Measurements from ENCODE around the gene ATXN1. TPM values are rescaled to one million over a fixed set of nuclear protein-coding genes. Genes with fewer than 3 reads are reported as not detected.

ATXN1 gene
- total and polyA plus RNA-seq, 2 of the 8 experiments (the other 6 are each of a cell fraction or from before 2014, with no cell fraction given) = 1.6 to 4.0 TPM

DNA sequence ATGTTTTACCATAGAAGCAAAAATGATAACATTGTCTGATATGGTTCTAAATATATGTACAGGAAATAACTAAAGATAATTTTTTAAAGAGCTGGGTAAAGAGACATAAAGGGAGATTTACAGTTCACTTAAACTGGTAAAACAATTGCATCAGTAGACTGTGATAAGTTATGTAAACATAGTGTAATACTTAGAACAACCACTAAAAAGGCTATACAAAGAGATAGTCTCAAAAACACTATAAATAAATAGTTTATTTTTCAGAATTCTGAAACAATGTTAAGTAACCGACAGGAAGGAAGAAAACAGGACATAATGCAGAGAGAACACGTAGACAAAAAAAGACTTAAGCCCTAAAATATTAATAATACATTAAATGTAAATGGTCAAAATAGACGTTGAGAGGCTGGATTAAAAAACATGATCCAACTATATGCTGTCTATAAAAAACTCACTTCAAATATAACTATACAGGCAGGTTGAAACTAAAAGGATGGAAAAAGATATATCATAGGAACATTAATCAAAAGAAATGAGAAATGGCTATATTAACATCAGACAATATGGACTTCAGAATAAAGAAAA lies 32.7 kb upstream of the ATXN1 start (continued):
- TF ChIP-seq RXRA (IDR thresholded peaks at IDR 0.05; ENCODE audit: insufficient read depth, low read depth, low read length) = no peak
- no peak for TF ChIP-seq CEBPB (IDR thresholded peaks at IDR 0.05; ENCODE audit: low read depth, low read length)
- TF ChIP-seq SIN3A (conservative IDR thresholded peaks at IDR 0.05 in 1 of 2, IDR thresholded peaks at IDR 0.05 in 1 of 2; ENCODE audit: low read depth in 1 of 2, low read length in 2 of 2) = no peak
- no peak for TF ChIP-seq TEAD4 (IDR thresholded peaks at IDR 0.05; ENCODE audit: low read depth, low read length)
- TF ChIP-seq CHD2 (IDR thresholded peaks at IDR 0.05; ENCODE audit: low read length) = no peak
- no peak for TF ChIP-seq CBX8 (IDR thresholded peaks at IDR 0.05; ENCODE audit: borderline replicate concordance, low read depth, low read length)
